Keratinocyte (primary cell): ENCODE data around the gene CLRN3.

Source experiments
- CTCF ChIP-seq, 3 experiments: IDR thresholded peaks in 1 of 3; conservative IDR thresholded peaks in 1 of 3; optimal IDR thresholded peaks in 1 of 3; 2 replicates in 2 of 3; 3 replicates in 1 of 3; pipeline versions ENCODE3 to v1.5.1; 2011; ENCODE audit warnings: low read length in 3 of 3, mild to moderate bottlenecking in 3 of 3, moderate library complexity in 2 of 3, control low read depth in 1 of 3, inconsistent platforms in 1 of 3; ENCODE audit not compliant: insufficient read depth in 2 of 3; ENCODE audit errors: extremely low read depth in 1 of 3
- EZH2 ChIP-seq: IDR thresholded peaks from one replicate; pipeline ENCODE4 v1.6.1; 2012; ENCODE audit warnings: inconsistent platforms, mild to moderate bottlenecking, low read length, moderate library complexity

GRCh38 chr10:127875449-127875765, 17.3 kb downstream of the CLRN3 start:
- TF ChIP-seq EZH2 (no peak), CTCF (optimal IDR thresholded peaks at IDR 0.05 in 1 of 3, IDR thresholded peaks at IDR 0.05 in 1 of 3, conservative IDR thresholded peaks at IDR 0.05 in 1 of 3; ENCODE audit: extremely low read depth in 1 of 3, insufficient read depth in 2 of 3, low read length in 3 of 3) (no peak)
